ENCODE measurements around the gene ARMCX5.
A peak's percentile ranks its signal among the peaks of the same experiment; 100 is the strongest.

The ARMCX5 gene

DNA sequence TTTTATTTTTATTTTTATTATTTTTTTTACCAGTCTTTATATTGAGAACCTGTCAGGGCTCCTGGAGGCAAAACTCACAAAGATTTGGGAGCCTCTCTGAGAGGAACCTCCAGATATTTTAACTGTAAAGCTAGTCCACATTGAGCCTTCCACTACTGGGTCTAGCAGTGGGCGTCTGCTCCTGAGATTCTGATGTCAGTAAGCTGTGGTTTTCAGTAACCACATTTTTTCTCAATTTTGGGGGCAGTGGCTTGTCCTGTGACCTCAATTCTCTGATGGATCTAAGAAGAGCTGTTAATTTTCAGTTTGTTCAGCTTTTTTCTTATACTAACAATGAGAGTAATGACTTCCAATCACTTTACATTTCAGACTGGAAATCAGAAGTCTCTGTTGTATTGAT, 28.3 kb downstream of the ARMCX5 start:
- Histone ChIP-seq H3K9ac (ENCODE audit: low read depth in 1 of 2, low read length in 2 of 2) (no peak overlapping the region), H3K27me3 (ENCODE audit: control insufficient read depth in 1 of 2, insufficient read depth in 2 of 2, low read length in 2 of 2) (no peaks in the 10 kb centered on the region), H3K4me3 (ENCODE audit: low read depth in 1 of 2, low read length in 2 of 2) (no peak overlapping the region), H3K27ac (ENCODE audit: low read depth, low read length) (no peak overlapping the region), H3K9me3 (ENCODE audit: control insufficient read depth in 1 of 2, low read length in 2 of 2) (no peaks in the 10 kb centered on the region), H3K4me1 (ENCODE audit: control insufficient read depth in 1 of 2, insufficient read depth in 2 of 2, low read length in 2 of 2) (no peaks in the 10 kb centered on the region), H3K36me3 (ENCODE audit: control insufficient read depth in 1 of 2, insufficient read depth in 2 of 2, low read length in 2 of 2) (no peaks in the 10 kb centered on the region)

DNA sequence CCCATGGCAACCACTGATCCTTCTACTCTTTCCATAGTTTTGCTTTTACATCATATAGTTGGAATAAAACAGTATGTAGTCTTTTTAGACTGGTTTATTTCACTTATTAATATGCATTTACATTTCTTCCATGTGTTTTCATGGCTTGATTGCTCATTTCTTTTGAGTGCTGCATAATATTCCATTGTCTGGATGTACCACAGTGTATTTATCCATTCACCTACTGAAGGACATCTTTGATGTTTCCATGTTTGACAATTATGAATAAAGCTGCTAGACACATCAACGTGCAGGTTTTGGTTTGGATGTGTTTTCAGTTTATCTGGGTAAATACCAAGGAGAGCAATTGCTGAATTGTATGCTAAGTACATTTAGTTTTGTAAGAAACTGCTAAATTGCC, 38.2 kb downstream of the ARMCX5 start:
- H3K9ac ChIP-seq (ENCODE audit: low read depth in 1 of 2, low read length in 2 of 2): no peak overlapping the region
- H3K4me3 ChIP-seq (ENCODE audit: low read depth in 1 of 2, low read length in 2 of 2): no peak overlapping the region
- no peaks in the 10 kb centered on the region for H3K36me3 ChIP-seq (ENCODE audit: control insufficient read depth in 1 of 2, insufficient read depth in 2 of 2, low read length in 2 of 2)
- no peaks in the 10 kb centered on the region for H3K4me1 ChIP-seq (ENCODE audit: control insufficient read depth in 1 of 2, insufficient read depth in 2 of 2, low read length in 2 of 2)
- no peak overlapping the region for H3K27ac ChIP-seq (ENCODE audit: low read depth, low read length)
- H3K9me3 ChIP-seq (ENCODE audit: control insufficient read depth in 1 of 2, low read length in 2 of 2): no peaks in the 10 kb centered on the region
- no peaks in the 10 kb centered on the region for H3K27me3 ChIP-seq (ENCODE audit: control insufficient read depth in 1 of 2, insufficient read depth in 2 of 2, low read length in 2 of 2)

DNA sequence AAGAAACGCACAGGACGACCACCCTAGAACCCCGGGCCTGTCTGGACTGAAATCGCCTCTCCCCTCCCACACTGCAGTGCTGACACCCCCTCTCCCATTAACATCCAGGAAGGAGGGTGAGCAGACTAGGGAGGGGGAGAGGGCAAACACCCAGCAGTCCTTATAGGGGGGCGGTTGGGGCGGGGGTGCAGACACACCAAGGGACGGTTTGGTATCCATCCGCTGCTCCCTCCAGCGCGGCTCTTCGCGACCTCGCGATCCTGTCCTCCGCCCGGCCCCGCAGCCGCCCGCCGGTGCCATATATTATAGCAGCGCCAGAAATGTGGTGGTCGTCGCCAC, 51.6 kb downstream of the ARMCX5 start:
- Histone ChIP-seq H3K27me3 (ENCODE audit: control insufficient read depth in 1 of 2, insufficient read depth in 2 of 2, low read length in 2 of 2) (no peaks in the 10 kb centered on the region), H3K4me3 (ENCODE audit: low read depth in 1 of 2, low read length in 2 of 2) (peak overlapping the region; percentile 58 to 65), H3K36me3 (ENCODE audit: control insufficient read depth in 1 of 2, insufficient read depth in 2 of 2, low read length in 2 of 2) (no peaks in the 10 kb centered on the region), H3K4me1 (ENCODE audit: control insufficient read depth in 1 of 2, insufficient read depth in 2 of 2, low read length in 2 of 2) (no peaks in the 10 kb centered on the region), H3K9me3 (ENCODE audit: control insufficient read depth in 1 of 2, low read length in 2 of 2) (no peaks in the 10 kb centered on the region), H3K27ac (ENCODE audit: low read depth, low read length) (no peak overlapping the region), H3K9ac (ENCODE audit: low read depth in 1 of 2, low read length in 2 of 2) (no peak overlapping the region)

DNA sequence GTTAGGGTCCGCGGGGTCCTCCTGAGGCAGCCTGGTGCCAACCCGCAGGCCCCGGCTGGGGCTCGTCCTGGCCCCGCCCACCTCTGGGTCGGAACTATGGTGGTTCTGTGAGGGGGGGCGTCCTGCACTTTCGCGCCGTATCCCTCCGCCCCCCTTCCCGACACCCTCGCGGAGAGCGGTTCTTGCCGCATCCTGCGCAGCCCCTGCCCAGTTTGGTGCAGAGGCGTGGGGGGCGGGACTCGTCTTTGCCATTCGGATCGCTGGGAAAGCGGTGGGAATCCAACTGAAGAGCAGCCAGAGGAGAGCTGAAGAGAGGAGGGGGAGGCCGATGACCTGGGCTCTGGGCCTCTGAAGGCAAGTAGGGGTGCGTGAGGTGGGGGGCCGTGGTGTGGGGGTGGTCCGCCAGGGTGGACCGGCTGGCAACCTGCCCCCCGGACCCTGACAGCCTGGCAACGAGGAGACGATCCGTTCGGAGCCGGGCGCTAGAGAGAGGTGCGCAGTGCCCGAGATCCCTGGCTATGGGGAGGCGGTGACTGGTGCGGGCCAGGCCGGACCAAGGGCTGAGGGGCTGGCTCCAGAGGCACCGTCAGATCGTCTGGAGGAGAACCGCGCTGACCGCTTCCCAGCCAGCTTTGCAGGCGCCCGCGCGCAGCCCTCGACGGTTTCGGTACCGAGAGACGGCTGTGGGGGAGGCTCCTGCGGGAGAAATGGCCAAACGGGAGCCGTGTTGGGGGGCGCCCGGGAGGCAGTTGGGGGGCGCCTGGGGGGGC, 52.1 kb downstream of the ARMCX5 start, which contains the start of gene GPRASP1:
TSS of gene GPRASP1 (plus strand) at position 242 of the 770 bp plus-strand sequence. CDS start 2,431 bp downstream, outside the sequence.
- Histone ChIP-seq H3K4me3 (ENCODE audit: low read depth in 1 of 2, low read length in 2 of 2) (peak within 1 kb of the TSS; percentile 58 to 65), H3K36me3 (ENCODE audit: control insufficient read depth in 1 of 2, insufficient read depth in 2 of 2, low read length in 2 of 2) (no peaks in the 10 kb centered on the region), H3K9me3 (ENCODE audit: control insufficient read depth in 1 of 2, low read length in 2 of 2) (no peaks in the 10 kb centered on the region), H3K27ac (ENCODE audit: low read depth, low read length) (no peak within 1 kb of the TSS), H3K9ac (ENCODE audit: low read depth in 1 of 2, low read length in 2 of 2) (peak within 1 kb of the TSS; percentile 36 to 43), H3K4me1 (ENCODE audit: control insufficient read depth in 1 of 2, insufficient read depth in 2 of 2, low read length in 2 of 2) (no peaks in the 10 kb centered on the region), H3K27me3 (ENCODE audit: control insufficient read depth in 1 of 2, insufficient read depth in 2 of 2, low read length in 2 of 2) (no peaks in the 10 kb centered on the region)

DNA sequence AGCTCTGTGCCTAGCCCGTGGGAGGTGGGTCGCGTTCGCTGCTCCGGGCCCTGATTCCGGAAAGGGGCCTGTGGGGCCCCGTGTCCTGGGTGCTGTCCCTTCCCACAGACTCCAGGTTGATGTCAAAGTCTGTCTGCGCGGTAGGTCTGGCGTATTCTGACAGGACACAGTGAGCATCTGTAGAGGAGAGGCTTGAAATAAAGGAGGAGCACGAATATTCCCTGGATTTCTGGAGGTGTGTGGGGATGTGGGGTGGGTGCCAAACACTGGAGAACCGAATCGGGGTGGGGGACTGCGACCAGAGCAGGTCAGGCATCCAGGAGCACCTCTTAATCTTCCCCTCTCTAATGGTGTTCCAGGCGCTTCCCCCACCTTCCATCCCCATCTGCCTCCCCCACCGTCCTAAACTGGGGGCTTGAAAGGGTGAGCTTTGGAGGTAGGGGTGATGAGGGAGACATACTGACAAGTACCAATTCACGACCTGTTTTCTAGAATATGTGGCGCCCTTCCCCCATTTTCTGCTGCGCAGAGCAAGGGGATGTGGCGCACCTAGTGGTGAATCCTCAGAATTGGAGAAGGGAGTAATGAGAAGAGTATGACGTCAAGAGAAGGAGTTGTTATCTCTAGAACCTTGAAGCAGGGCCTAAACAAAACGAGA, 52.8 kb downstream of the ARMCX5 start:
- Histone ChIP-seq H3K36me3 (ENCODE audit: control insufficient read depth in 1 of 2, insufficient read depth in 2 of 2, low read length in 2 of 2) (no peaks in the 10 kb centered on the region), H3K4me3 (ENCODE audit: low read depth in 1 of 2, low read length in 2 of 2) (peak overlapping the region; percentile 58 to 65), H3K4me1 (ENCODE audit: control insufficient read depth in 1 of 2, insufficient read depth in 2 of 2, low read length in 2 of 2) (no peaks in the 10 kb centered on the region), H3K9me3 (ENCODE audit: control insufficient read depth in 1 of 2, low read length in 2 of 2) (no peaks in the 10 kb centered on the region), H3K27ac (ENCODE audit: low read depth, low read length) (no peak overlapping the region), H3K27me3 (ENCODE audit: control insufficient read depth in 1 of 2, insufficient read depth in 2 of 2, low read length in 2 of 2) (no peaks in the 10 kb centered on the region), H3K9ac (ENCODE audit: low read depth in 1 of 2, low read length in 2 of 2) (peak overlapping the region; percentile 36 to 43)
